GM23248 (cell line): Measurements from ENCODE around the gene ANO4. TPM values are rescaled to one million over a fixed set of nuclear protein-coding genes. Genes with fewer than 3 reads are reported as not detected.

Experiments
- DNase-seq: peaks from one replicate; pipeline ENCODE4 v3.0.0-alpha.2; 2015
- H2AFZ ChIP-seq: fragments of 200-600 bp; sonication (generic); 2 replicates; pipeline ENCODE4 v1.6.1; 2016; ENCODE audit warnings: antibody characterized with exemption
- H3F3A ChIP-seq: fragments of 200-600 bp; sonication (generic); 2 replicates; pipeline ENCODE4 v1.6.1; 2016; ENCODE audit warnings: mild to moderate bottlenecking, antibody characterized with exemption, mixed run types; ENCODE audit not compliant: insufficient read depth
- H3K27ac ChIP-seq: fragments of 200-600 bp; sonication (generic); 2 replicates; pipeline ENCODE4 v1.5.1; 2016; ENCODE audit warnings: mild to moderate bottlenecking
- H3K27me3 ChIP-seq: fragments of 200-600 bp; sonication (generic); replicated peaks from 2 replicates; pipeline ENCODE4 v1.6.1; 2016; ENCODE audit warnings: mild to moderate bottlenecking; ENCODE audit not compliant: insufficient read depth
- H3K36me3 ChIP-seq: fragments of 200-600 bp; sonication (generic); 2 replicates; pipeline ENCODE4 v1.6.1; 2016; ENCODE audit warnings: low read depth, mild to moderate bottlenecking
- H3K4me1 ChIP-seq: fragments of 200-600 bp; sonication (generic); 2 replicates; pipeline ENCODE4 v1.6.1; 2016; ENCODE audit warnings: mild to moderate bottlenecking; ENCODE audit not compliant: insufficient read depth
- H3K4me2 ChIP-seq: fragments of 200-600 bp; sonication (generic); one replicate; pipeline ENCODE4 v1.6.1; 2016; ENCODE audit warnings: mild to moderate bottlenecking; ENCODE audit not compliant: unreplicated experiment
- H3K4me3 ChIP-seq: fragments of 200-600 bp; sonication (generic); 2 replicates; pipeline ENCODE4 v1.5.1; 2016; ENCODE audit warnings: mild to moderate bottlenecking
- H3K79me2 ChIP-seq: fragments of 200-600 bp; sonication (generic); 2 replicates; pipeline ENCODE4 v1.6.1; 2016; ENCODE audit warnings: mild to moderate bottlenecking; ENCODE audit not compliant: insufficient read depth
- H3K9ac ChIP-seq: fragments of 200-600 bp; sonication (generic); 2 replicates; pipeline ENCODE4 v1.6.1; 2016; ENCODE audit warnings: mild to moderate bottlenecking
- H3K9me2 ChIP-seq: fragments of 200-600 bp; sonication (generic); 2 replicates; pipeline ENCODE4 v1.6.1; 2016; ENCODE audit warnings: mixed run types, mild to moderate bottlenecking, moderate library complexity; ENCODE audit not compliant: insufficient read depth
- H3K9me3 ChIP-seq: fragments of 200-600 bp; sonication (generic); one replicate; pipeline ENCODE4 v1.6.1; 2017; ENCODE audit warnings: low read depth
- H4K20me1 ChIP-seq: fragments of 200-600 bp; sonication (generic); 2 replicates; pipeline ENCODE4 v1.6.0; 2016; ENCODE audit not compliant: insufficient read depth
- EZH2 ChIP-seq: fragments of 200-600 bp; sonication (generic); IDR thresholded peaks from 2 replicates; pipeline ENCODE4 v1.6.1; 2018; ENCODE audit warnings: antibody characterized with exemption, mild to moderate bottlenecking; ENCODE audit not compliant: insufficient read depth, poor library complexity, severe bottlenecking
- EZH2phosphoT487 ChIP-seq: fragments of 200-600 bp; sonication (generic); IDR thresholded peaks from 2 replicates; pipeline ENCODE4 v1.6.1; 2018; ENCODE audit warnings: antibody characterized with exemption, moderate library complexity, mild to moderate bottlenecking, low read depth; ENCODE audit not compliant: insufficient read depth
- WGBS, 2 experiments: methylation state at CpG; one replicate each; pipeline ENCODE4 v1.1.6; 2015 to 2017; ENCODE audit warnings: low lambda C conversion rate in 2 of 2, low coverage in 1 of 2; ENCODE audit errors: missing lambda C conversion rate in 2 of 2; 5-methylcytosine and 5-hydroxymethylcytosine counted together
- in situ Hi-C: fragments of 300-500 bp; cut with MboI; formaldehyde crosslinking; loops from 2 replicates; pipeline ENCODE4 v1.15.0; 2020
- polyA plus RNA-seq: library from polyadenylated mRNA; unstranded; fragments of >200 nt; fragmentation: Nextera tagmentation; extraction: Ambion mirVana; gene quantifications from 2 replicates; pipeline ENCODE4 v1.2.1, GENCODE V29; 2016
- total RNA-seq: library from RNA; depleted of rRNA; stranded (reverse); fragments of >200 nt; shearing (Covaris generic); gene quantifications from 2 replicates; pipeline ENCODE4 v1.2.3, GENCODE V29; 2014

Gene ANO4
- total and polyA plus RNA-seq, 2 experiments from 2014 or later: 6.6 to 7.6 TPM

DNA sequence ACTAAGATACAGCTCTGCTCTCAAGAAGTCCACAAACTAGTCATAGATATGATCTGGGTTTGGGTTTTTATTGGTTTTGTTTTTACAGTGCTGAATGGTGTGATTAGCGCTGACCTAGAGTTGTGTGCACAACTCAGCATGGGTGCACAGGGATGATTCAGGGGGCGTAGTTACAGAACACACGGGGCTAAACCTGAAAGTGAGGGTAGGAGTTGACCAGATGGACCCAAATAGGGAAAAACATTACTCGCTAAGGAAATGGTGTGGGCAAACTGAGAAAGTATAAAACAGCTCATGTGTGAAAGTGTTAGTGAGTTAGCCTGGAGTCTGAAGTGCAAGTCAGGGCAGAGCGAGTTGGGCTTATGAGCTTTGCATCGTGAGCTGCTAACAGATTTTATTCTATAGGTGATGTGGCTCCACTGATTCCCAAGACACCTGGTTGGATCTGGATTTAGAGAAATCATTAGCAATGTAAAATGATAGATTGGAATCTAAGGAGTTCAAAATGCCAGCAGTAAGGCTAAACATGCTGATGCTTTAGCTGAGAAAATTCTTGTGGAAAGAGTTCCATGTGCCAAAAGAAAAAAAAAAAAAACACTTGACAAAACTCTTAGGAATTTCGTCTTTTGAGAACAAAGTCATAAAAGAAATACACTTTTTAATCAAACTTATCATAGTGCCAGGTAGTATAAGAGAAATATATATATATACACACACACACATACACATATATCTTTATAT is 280.5 kb downstream of the ANO4 start:
- peaks cover 20% of the 10 kb centered on the region for H3K4me1 ChIP-seq
- in situ Hi-C loops: no loop called here
- 54% methylated on average over 7 of the region's 7 CpGs for WGBS, 2 experiments
- TF ChIP-seq EZH2phosphoT487: no peak
- no peak for TF ChIP-seq EZH2
- no peak overlapping the region for H3K9ac ChIP-seq
- H3F3A ChIP-seq: 0 out of 2 replicates have a peak, but pooled peaks cover 9% of the 10 kb centered on the region
- H3K4me3 ChIP-seq: no peak overlapping the region
- H4K20me1 ChIP-seq: no peaks in the 10 kb centered on the region
- H3K27ac ChIP-seq: no peak overlapping the region
- no peaks in the 10 kb centered on the region for H3K9me2 ChIP-seq
- H3K27me3 ChIP-seq: no peaks in the 10 kb centered on the region
- peak; percentile 52 for DNase-seq
- no peaks in the 10 kb centered on the region for H3K9me3 ChIP-seq
- H2AFZ ChIP-seq: no peak overlapping the region
- H3K36me3 ChIP-seq: no peaks in the 10 kb centered on the region
- no peaks in the 10 kb centered on the region for H3K79me2 ChIP-seq
- no peak overlapping the region for H3K4me2 ChIP-seq

DNA sequence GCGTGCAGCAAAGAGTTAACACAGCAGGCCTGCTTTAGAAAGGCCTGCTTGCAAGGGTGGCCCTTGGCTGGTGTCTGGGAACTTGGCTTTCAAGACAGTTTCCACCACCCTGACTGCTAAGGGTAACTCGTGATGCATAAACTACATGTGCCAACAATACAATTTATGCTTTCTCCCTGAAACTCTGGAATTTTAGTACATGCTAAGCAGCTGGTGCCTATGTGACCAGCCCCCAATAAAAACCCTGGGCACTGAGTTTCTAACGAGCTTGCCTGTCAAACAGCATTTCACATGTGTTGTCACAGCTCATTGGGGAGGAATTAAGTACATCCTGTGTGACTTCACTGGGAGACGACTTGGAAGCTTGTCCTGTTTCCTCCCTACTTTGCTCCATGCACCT is 282.3 kb downstream of the ANO4 start:
- TF ChIP-seq EZH2phosphoT487 (no peak), EZH2 (no peak)
- Histone ChIP-seq H3K36me3 (no peaks in the 10 kb centered on the region), H3K4me2 (peak overlapping the region; percentile 9), H3K9ac (no peak overlapping the region), H3K27ac (no peak overlapping the region), H3K4me3 (no peak overlapping the region), H3K9me2 (no peaks in the 10 kb centered on the region), H3F3A (0 out of 2 replicates have a peak, but pooled peaks cover 9% of the 10 kb centered on the region), H3K4me1 (peaks cover 20% of the 10 kb centered on the region), H3K9me3 (no peaks in the 10 kb centered on the region), H2AFZ (peak overlapping the region; percentile 21; the same call in 1 of the 2 replicates), H3K27me3 (no peaks in the 10 kb centered on the region), H3K79me2 (no peaks in the 10 kb centered on the region), H4K20me1 (no peaks in the 10 kb centered on the region)
- peak; percentile 58 for DNase-seq
- 20 to 22% methylated on average over 4 of the region's 4 CpGs for WGBS, 2 experiments
- in situ Hi-C loops: no loop called here

DNA sequence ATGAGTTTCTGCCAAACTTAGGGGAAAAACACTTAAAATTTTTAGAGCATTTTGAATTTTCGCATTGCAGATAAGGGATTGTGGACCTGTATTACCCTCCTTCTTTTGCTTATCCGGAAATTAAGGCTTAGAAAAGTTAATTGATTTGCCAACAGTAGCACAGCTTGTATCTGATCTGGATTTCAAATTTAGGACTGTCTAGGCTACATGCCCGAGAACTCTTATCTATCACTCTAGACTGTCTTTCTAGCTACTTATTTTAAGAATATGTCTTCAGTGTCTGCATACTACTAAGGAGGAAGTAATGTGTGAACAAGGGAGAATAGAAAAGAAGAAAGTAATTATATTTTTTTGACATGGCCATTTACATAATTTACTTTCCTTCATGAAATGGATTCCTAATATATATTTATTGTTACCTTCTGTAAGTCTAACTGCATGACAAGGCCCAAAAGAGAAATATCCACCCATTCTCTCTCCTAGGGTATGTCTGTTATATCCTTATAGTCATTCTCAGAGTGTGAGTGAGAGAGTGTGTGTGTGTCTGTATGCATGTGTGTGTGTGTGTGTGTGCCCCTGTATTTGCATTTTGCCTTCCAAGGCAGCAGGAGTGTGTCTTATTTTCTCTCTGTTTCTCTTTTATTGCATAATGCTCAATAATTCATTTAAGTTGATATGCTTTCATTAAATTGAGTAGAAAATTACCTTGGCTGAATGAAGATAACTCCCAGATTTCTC is 283.4 kb downstream of the ANO4 start:
- Histone ChIP-seq H3K36me3 (no peaks in the 10 kb centered on the region), H3K4me1 (peaks cover 20% of the 10 kb centered on the region), H4K20me1 (no peaks in the 10 kb centered on the region), H3K4me3 (no peak overlapping the region), H3K4me2 (no peak overlapping the region), H3F3A (0 out of 2 replicates have a peak, but pooled peaks cover 9% of the 10 kb centered on the region), H2AFZ (no peak overlapping the region), H3K27me3 (no peaks in the 10 kb centered on the region), H3K27ac (no peak overlapping the region), H3K9ac (no peak overlapping the region), H3K79me2 (no peaks in the 10 kb centered on the region), H3K9me2 (no peaks in the 10 kb centered on the region), H3K9me3 (no peaks in the 10 kb centered on the region)
- no peak for DNase-seq
- in situ Hi-C loops: no loop called here
- 62 to 71% methylated on average over 3 of the region's 3 CpGs for WGBS, 2 experiments
- TF ChIP-seq EZH2: no peak
- no peak for TF ChIP-seq EZH2phosphoT487

DNA sequence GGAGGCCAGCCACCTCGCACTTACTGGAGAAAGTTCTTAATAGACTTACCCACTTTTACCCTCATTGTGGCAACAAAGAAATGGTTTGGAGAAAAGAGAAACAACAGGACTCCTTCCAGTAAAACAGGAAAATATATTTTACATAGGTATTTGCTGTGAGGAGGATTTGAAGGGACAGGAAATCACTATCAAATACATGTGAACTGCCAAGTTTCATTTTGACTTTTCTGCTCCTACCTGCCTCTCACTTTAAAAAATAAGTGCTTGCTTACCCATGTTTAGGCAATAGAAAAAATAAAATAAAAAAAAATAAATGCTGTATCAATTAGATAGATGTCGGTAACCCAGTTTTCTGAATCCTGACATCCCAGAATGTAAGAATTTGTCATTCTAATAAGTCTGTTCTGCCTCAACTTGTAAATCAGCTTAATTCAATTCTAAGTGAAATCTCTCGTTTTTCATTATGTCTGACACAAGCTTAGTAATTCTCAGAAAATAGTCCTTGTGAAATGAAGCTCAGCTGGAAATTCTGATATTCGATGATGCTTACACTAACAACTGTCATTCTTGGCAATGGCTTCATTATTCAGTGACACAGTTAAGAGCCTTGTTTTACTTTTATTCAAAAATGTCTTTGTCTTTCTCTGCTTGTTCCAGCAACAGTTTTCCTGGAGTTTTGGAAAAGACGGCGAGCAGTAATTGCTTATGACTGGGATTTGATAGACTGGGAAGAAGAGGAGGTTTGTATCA is 284.1 kb downstream of the ANO4 start:
- no peaks in the 10 kb centered on the region for H3K9me3 ChIP-seq
- no peaks in the 10 kb centered on the region for H3K9me2 ChIP-seq
- no peaks in the 10 kb centered on the region for H3K79me2 ChIP-seq
- H3K4me3 ChIP-seq: no peak overlapping the region
- H3K4me1 ChIP-seq: peaks cover 20% of the 10 kb centered on the region
- no peaks in the 10 kb centered on the region for H3K27me3 ChIP-seq
- 56 to 63% methylated on average over 6 of the region's 6 CpGs for WGBS, 2 experiments
- H3K9ac ChIP-seq: no peak overlapping the region
- H4K20me1 ChIP-seq: no peaks in the 10 kb centered on the region
- no peak overlapping the region for H2AFZ ChIP-seq
- 0 out of 2 replicates have a peak, but pooled peaks cover 9% of the 10 kb centered on the region for H3F3A ChIP-seq
- DNase-seq: no peak
- TF ChIP-seq EZH2phosphoT487 (no peak), EZH2 (no peak)
- in situ Hi-C loops: no loop called here
- no peaks in the 10 kb centered on the region for H3K36me3 ChIP-seq
- H3K4me2 ChIP-seq: no peak overlapping the region
- no peak overlapping the region for H3K27ac ChIP-seq
